Motor neuron (in vitro differentiated cells): Measurements from ENCODE around the gene PGAM1. TPM values are rescaled to one million over a fixed set of nuclear protein-coding genes. Genes with fewer than 3 reads are reported as not detected.
A peak's percentile ranks its signal among the peaks of the same experiment; 100 is the strongest.

Source experiments
- ATAC-seq, 8 experiments: fragments of 200-7000 bp; cut with Tn5 transposase; replicated peaks in 6 of 8; 2 replicates each; pipeline ENCODE4 v1.8.0; 2021; ENCODE audit warnings: mild to moderate bottlenecking in 8 of 8, moderate library complexity in 8 of 8
- H3K27ac ChIP-seq, 2 donors: fragments of 250-450 bp; sonication (Bioruptor Pico); 2 replicates each; pipeline ENCODE4 v1.9.0; 2021; ENCODE audit warnings: antibody characterized with exemption in 2 of 2, mild to moderate bottlenecking in 2 of 2, moderate library complexity in 1 of 2
- H3K4me1 ChIP-seq, 2 donors: fragments of 250-450 bp; sonication (Bioruptor Pico); replicated peaks in 1 of 2; 2 replicates each; pipeline ENCODE4 v1.6.1; 2021; ENCODE audit warnings: antibody characterized with exemption in 2 of 2, mild to moderate bottlenecking in 2 of 2, moderate library complexity in 1 of 2
- H3K4me3 ChIP-seq, 5 donors: fragments of 250-450 bp; sonication (Bioruptor Pico); 2 replicates each; pipeline ENCODE4 v1.9.0; 2021; ENCODE audit warnings: antibody characterized with exemption in 5 of 5, mild to moderate bottlenecking in 5 of 5, moderate library complexity in 4 of 5
- WGBS, 10 experiments: fragments of 450-650 bp; shearing (Covaris generic); methylation state at CpG; one replicate each; pipeline ENCODE4 v1.0.0; 2022; 5-methylcytosine and 5-hydroxymethylcytosine counted together
- in situ Hi-C, 9 experiments: fragments of 400-800 bp; cut with MboI; loops; one replicate each; pipeline ENCODE4 v1.15.0; 2021; ENCODE audit warnings: low sequenced_read_pairs in 9 of 9, low pct_unique_long_range_greater_than_20kb in 2 of 9; ENCODE audit not compliant: unreplicated experiment in 9 of 9
- total RNA-seq, 8 experiments: library from RNA; unstranded; fragments of 300-600 nt; gene quantifications; 2 replicates each; pipeline versions ENCODE4 v1.2.3 to v1.2.4, GENCODE V29; 2022

PGAM1 gene
- total RNA-seq = 100 to 1,000 TPM; 242 to 525 (median 430) TPM

DNA sequence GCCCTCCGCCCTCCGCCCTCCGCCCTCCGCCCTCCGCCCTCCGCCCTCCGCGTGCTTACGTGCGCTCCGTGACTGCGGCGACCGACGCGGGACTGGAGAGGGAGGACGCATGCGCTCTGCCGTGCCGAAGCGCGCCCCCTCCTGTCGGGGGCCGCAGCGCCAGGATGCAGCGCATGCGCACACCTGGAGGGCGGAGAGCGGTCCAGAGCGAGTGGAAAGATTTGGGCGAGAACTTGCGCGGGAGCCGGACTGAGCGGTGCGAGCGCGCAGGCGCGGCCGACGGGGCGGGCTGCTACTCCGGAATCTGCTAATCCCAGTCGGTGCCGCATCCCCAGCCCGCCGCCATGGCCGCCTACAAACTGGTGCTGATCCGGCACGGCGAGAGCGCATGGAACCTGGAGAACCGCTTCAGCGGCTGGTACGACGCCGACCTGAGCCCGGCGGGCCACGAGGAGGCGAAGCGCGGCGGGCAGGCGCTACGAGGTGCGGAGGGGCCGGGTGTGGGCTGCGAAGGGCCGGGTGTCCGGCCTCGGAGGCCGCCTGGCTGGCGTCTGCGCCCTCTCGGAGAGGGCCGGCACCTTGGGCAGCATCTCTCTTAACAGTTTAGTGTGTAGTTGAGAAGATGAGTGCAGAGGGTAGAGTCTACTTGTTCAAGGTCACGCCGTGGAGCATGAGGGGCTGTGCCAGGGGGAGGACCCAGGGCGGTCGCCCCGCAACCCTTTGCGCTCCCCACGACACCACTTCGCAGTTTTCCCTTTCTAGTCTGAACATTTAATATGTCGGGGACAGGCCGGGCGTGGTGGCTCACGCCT lies at the start of gene PGAM1:
Gene PGAM1, plus strand, starts transcription at position 228 of the 812 bp plus-strand sequence. Its CDS starts 117 bp downstream, at position 345.
- in situ Hi-C loops = no loop called here
- 0% methylated on average over 3 to 9 of the region's 90 CpGs; no CpG with 5 or more reads in 8 of the 10 experiments for WGBS, 10 experiments

DNA sequence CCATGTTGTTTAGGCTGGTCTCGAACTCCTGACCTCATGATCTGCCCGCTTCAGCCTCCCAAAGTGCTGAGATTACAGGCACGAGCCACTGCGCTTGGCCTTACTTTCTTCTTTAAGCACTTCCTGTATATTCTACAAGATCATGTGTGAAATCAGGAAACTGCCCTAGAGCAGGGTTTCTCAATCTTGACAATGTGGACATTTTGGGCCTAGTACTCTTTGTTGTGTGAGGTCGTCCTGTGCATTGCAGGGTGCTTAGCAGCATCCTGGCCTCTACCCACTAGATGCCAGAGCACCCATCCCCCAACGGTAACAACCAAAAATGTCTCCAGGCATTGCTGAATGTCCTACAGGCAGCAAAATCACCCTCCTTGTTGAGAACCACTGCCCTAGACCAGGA lies 49.6 kb upstream of the PGAM1 start:
- Histone ChIP-seq H3K4me1 (peaks cover 0 to 2% of the 10 kb centered on the region in 2 donors), H3K27ac (no peak overlapping the region), H3K4me3 (no peak overlapping the region)
- WGBS, 10 experiments = 67 to 100% (median 88%) methylated on average over 1 to 3 of the region's 6 CpGs; no CpG with 5 or more reads in 4 of the 10 experiments
- in situ Hi-C loops = no loop called here
- no peak for ATAC-seq

More for the DNA sequence above, at the start of gene PGAM1:
- Histone ChIP-seq H3K27ac (peak within 1 kb of the TSS; percentile 84 to 93), H3K4me3 (peak within 1 kb of the TSS; percentile 69 to 96 (median 89)), H3K4me1 (peaks cover 16% of the 10 kb centered on the region in 2 donors)
- ATAC-seq = peak; percentile 78 to 95 (median 92)

DNA sequence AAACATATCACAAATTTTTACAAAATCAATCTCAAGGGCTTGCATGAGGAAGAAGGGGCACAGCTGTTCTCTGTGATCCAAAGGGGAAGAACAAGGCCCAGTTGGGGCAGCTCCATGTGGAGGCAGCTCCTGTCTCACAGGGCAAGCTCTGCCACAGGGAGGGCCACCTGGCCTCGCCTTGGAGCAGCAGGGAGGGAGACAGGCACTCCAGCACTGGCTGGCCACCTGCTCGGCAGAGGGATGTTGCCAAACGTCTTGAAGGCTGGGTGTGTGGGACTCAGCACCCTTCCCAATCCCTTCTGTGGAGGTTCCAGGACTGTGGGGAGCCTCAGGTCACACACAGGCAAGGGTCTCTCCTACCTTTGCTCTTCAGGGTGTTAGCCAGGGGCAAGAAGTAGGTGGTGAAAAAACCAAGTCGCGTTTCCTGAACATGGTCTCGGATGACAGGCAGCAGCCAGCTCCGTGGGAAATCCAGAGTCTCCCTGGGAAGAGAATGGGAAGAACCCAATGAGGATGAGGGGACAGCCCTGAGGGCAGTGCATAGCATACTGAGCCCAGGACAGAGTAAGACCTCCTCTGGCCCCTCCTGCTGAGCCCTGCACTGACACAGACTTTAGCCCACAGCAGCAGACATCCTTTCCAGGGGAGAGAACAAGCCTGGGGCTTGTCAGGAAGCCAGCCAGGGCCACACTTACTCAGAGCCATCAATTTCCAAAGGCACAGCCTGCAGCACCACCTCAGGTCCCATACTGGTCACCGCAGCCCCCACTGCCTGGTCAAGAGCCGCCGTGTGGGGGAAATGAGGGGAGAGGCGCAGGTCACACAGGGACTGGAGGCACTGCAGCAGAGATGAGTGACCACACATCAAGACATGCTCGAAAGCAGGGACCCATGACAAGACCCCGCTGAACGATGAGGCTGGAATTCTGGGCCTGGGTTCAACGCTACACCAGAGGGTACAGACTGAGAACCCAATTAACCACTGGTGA lies 46.8 kb upstream of the PGAM1 start:
- ATAC-seq = no peak
- Histone ChIP-seq H3K27ac (no peak overlapping the region), H3K4me1 (no peaks in the 10 kb centered on the region), H3K4me3 (no peak overlapping the region)
- WGBS, 10 experiments = 58 to 90% (median 81%) methylated on average over 2 to 10 of the region's 15 CpGs; no CpG with 5 or more reads in 3 of the 10 experiments
- in situ Hi-C loops = no loop called here

DNA sequence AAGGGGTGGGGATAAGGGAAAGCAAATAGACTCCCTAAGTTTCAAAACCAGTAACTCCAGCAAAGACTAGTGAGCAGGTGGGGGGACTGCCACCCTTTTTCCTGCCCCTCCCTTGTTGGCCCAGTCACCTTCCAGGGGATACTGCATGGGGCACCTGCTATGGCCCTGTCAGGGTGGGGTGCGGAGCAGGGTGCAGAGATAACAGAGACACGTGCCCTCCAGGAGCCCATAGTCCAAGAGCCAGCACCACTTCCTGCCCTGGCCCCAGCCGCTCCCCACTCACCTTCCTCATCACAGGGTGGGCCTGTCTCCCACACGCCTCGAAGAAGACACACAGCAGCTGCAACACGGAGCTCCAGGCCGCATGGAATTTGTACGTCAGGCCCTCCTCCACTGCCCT lies 45.5 kb upstream of the PGAM1 start:
- in situ Hi-C loops = no loop called here
- Histone ChIP-seq H3K4me1 (no peaks in the 10 kb centered on the region), H3K27ac (no peak overlapping the region), H3K4me3 (no peak overlapping the region)
- 100% methylated on average over 2 of the region's 8 CpGs; no CpG with 5 or more reads in 9 of the 10 experiments for WGBS, 10 experiments
- peak in 1 of 8 experiments; percentile 6 for ATAC-seq

DNA sequence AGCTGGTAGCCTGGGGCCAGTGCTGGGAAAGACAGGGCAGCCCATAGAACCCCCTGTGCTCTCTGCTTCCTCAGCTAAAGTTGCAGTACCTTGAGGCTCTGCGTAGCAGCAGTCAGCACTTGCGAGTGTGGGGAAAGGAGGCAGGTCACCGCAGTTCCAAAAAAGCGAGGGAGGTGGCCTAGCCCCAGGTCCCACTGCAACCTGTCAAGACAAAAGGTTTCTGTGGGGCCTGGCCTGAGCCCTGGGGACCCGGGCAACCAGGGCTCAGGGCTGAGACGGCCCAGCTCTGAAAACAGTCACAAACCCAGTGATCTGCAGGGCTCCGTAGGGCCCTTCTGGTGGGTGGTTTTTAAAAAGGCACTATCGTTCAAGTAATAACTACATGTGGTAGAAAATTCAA lies 44.4 kb upstream of the PGAM1 start:
- Histone ChIP-seq H3K4me1 (no peaks in the 10 kb centered on the region), H3K27ac (no peak overlapping the region), H3K4me3 (no peak overlapping the region)
- ATAC-seq = no peak
- WGBS, 10 experiments = 84 to 97% (median 94%) methylated on average over 4 to 6 of the region's 8 CpGs; no CpG with 5 or more reads in 6 of the 10 experiments
- in situ Hi-C loops = no loop called here

DNA sequence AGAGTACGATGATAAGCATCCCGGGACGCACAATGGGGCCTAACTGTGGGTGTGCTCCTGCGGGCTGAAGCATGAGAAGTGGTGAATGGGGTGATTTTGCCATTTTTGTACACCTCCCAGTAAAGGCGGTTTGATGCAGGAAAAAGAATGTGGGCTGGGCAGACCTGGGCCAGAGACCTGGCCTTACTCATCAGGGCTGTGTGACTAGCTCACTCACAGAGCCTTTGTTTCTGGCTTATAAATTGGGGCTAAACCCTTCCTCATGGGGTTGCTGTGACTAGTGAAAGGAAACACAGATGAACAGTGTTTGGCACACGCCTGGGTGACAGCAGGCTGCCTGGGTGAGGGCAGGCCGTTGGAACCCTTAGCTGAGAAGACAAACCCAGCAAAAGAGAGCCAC lies 42.8 kb upstream of the PGAM1 start:
- no peak for ATAC-seq
- WGBS, 10 experiments = 78 to 100% (median 91%) methylated on average over 1 to 7 of the region's 7 CpGs; no CpG with 5 or more reads in 5 of the 10 experiments
- Histone ChIP-seq H3K4me3 (no peak overlapping the region), H3K4me1 (no peaks in the 10 kb centered on the region), H3K27ac (no peak overlapping the region)
- in situ Hi-C loops = no loop called here

DNA sequence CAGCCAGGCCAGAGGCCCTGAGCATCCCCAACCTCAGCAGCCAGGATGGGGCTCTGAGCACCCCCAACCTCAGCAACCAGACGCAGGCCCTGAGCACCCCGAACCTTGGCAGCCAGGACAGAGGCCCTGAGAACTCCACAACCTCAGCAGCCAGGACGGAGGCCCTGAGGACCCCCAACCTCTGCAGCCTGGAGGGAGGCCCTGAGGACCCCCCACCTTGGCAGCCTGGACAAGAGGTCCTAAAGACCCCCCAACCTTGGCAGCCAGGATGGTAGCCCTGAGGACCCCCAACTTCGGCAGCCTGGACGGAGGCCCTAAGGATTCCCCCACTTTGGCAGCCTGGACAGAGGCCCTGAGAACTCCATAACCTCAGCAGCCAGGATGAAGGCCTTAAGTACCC lies 41.8 kb upstream of the PGAM1 start:
- in situ Hi-C loops = no loop called here
- no peak for ATAC-seq
- Histone ChIP-seq H3K4me3 (no peak overlapping the region), H3K27ac (no peak overlapping the region), H3K4me1 (no peaks in the 10 kb centered on the region)
- WGBS, 10 experiments = 100% methylated on average over 1 of the region's 5 CpGs; no CpG with 5 or more reads in 9 of the 10 experiments

DNA sequence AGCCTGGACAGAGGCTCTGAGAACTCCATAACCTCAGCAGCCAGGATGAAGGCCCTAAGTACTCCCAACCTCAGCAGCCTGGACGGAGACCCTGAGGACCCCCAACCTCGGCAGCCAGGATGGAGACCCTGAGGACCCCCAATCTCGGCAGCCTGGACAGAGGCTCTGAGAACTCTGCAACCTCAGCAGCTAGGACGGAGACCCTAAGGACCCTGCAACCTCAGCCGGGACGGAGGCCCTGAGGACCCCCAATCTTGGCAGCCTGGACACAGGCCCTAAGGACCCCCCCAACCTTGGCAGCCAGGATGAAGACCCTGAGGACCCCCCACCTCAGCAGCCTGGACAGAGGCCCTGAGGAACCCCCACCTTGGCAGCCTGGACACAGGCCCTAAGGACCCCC lies 41.4 kb upstream of the PGAM1 start:
- in situ Hi-C loops = no loop called here
- H3K4me1 ChIP-seq = no peaks in the 10 kb centered on the region
- ATAC-seq = no peak
- no peak overlapping the region for H3K4me3 ChIP-seq
- H3K27ac ChIP-seq = no peak overlapping the region
- WGBS, 10 experiments = no CpG with 5 or more reads among the region's 6 CpGs

DNA sequence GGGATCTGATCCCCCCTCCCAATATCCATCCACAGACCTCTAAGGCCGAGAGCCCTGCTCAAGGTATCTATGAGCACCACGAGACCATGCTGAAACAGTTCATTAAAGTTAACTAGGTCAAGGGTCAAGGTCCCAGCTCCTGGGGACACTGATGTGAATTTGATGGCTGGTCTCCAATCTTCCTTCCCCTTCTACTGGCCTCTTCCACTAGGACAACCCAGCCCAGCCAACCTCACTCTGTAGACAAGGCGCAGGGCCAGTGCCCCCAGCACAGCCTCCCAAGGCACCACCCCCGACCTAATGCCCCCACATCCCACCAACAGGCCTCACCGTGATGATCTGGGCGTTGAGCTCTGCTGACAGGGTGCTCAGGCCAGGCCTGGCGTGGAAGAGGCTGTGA lies 40.4 kb upstream of the PGAM1 start:
- WGBS, 10 experiments = 95 to 100% (median 100%) methylated on average over 2 of the region's 7 CpGs; no CpG with 5 or more reads in 6 of the 10 experiments
- Histone ChIP-seq H3K4me1 (no peaks in the 10 kb centered on the region), H3K27ac (no peak overlapping the region), H3K4me3 (no peak overlapping the region)
- in situ Hi-C loops = no loop called here
- no peak for ATAC-seq

DNA sequence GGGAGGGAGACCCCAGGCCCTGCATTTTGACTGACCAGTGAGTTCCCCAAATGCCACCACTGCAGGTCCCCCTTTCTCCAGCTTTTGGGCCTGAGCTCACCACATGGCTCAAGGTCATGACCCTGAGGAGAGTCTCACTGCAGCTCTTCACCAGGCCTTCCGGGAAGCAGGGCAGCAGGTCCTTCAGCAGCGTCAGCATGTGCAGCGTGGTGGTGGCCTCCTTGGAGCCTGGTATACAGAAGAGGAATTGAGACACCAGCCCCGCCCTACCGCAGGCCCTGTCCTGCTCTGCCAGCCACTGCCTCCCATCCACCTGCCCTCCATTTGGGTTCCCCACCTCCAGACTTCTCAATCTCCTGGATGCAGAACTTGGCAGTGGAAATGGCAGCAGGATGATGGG lies 37.8 kb upstream of the PGAM1 start:
- no peaks in the 10 kb centered on the region for H3K4me1 ChIP-seq
- 100% methylated on average over 2 of the region's 5 CpGs; no CpG with 5 or more reads in 8 of the 10 experiments for WGBS, 10 experiments
- H3K4me3 ChIP-seq = no peak overlapping the region
- no peak for ATAC-seq
- in situ Hi-C loops = no loop called here
- no peak overlapping the region for H3K27ac ChIP-seq

DNA sequence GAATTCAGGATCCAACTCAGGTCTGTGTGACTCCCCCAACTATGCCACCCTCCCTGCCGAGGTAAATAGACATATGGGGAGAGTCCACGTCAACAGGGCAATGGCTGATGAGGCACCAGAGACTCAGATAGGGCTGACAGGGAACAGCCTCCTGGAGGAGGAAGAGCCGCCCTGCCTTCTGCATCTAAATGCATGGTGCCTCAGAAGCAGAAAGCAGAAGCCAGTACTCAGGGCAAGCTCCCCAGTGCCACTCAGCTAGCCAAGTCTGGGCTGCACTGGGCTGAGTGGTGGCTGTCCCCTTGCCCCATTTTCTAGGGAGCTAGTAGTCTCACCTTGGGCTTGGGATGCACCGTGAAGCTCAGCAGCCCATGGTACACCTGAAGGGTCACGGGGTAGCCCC lies 35.9 kb upstream of the PGAM1 start:
- ATAC-seq = no peak
- H3K4me1 ChIP-seq = no peaks in the 10 kb centered on the region
- H3K27ac ChIP-seq = no peak overlapping the region
- in situ Hi-C loops = no loop called here
- WGBS, 10 experiments = 92 to 100% methylated on average over 2 to 3 of the region's 5 CpGs; no CpG with 5 or more reads in 8 of the 10 experiments
- H3K4me3 ChIP-seq = no peak overlapping the region

DNA sequence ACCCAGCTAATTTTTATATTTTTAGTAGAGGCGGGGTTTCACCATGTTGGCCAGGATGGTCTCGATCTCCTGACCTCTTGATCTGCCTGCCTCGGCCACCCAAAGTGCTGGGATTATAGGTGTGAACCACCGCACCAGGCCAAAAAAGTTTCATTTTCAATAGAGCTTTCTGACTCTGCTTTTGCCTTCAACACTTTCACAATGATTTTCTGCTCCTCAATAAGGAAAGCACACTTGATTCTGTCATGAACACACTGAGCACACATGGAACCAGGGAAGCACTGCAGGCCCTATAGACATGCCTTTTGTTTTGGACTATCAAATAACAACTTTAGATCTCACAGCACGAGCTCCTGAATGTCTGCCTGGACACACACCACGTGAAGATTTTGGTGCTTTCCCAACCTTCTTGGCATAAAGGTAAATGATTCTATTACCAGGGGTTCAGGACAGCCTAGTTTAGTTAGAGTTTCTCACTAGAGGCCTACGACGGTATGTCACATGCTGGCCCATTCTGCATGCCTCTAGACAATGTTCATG lies 32.9 kb upstream of the PGAM1 start:
- 86 to 100% (median 97%) methylated on average over 1 to 7 of the region's 8 CpGs; no CpG with 5 or more reads in 2 of the 10 experiments for WGBS, 10 experiments
- Histone ChIP-seq H3K4me1 (no peaks in the 10 kb centered on the region), H3K27ac (no peak overlapping the region), H3K4me3 (no peak overlapping the region)
- ATAC-seq = no peak
- in situ Hi-C loops = no loop called here

DNA sequence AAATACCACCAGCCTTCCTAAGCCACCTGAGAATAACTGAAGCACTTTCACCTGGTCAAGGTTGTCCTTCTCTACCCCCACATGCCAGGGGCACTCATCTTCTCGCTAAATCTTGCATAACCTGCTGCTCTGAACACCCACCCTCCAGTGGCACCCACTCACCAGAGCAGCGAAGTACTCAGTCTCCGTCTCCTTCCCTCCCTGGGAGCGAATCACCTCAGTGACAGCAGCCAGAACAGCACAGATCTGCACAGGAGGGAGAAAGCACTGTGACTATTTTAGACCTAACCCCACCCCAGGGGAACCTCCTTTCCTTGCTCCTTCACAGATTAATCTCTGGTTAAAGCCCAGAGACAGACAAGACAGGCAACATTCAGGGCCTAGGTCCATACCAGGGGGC lies 29.9 kb upstream of the PGAM1 start:
- Histone ChIP-seq H3K4me1 (peaks cover 0 to 3% of the 10 kb centered on the region in 2 donors), H3K27ac (no peak overlapping the region), H3K4me3 (no peak overlapping the region)
- in situ Hi-C loops = no loop called here
- ATAC-seq = no peak
- 50 to 100% (median 71%) methylated on average over 1 to 2 of the region's 4 CpGs; no CpG with 5 or more reads in 7 of the 10 experiments for WGBS, 10 experiments
